HT1080 (cell line): ENCODE measurements around the gene RPS6KB2. TPM values are rescaled to one million over a fixed set of nuclear protein-coding genes. Genes with fewer than 3 reads are reported as not detected.

Source experiments
- DNase-seq: peaks from one replicate; pipeline ENCODE4 v3.0.0-alpha.2; 2015; ENCODE audit warnings: low read depth
- total RNA-seq: library from RNA; depleted of rRNA; stranded (reverse); fragments of >200 nt; shearing (Covaris generic); gene quantifications from 2 replicates; pipeline ENCODE4 v1.2.3, GENCODE V29; 2014

RPS6KB2 gene
- total RNA-seq, 1 experiment from 2014 or later = 52.7 TPM

- DNase-seq = no peak
Observed at GRCh38 chr11:67410369-67410831, 17.9 kb upstream of the RPS6KB2 start.

DNA sequence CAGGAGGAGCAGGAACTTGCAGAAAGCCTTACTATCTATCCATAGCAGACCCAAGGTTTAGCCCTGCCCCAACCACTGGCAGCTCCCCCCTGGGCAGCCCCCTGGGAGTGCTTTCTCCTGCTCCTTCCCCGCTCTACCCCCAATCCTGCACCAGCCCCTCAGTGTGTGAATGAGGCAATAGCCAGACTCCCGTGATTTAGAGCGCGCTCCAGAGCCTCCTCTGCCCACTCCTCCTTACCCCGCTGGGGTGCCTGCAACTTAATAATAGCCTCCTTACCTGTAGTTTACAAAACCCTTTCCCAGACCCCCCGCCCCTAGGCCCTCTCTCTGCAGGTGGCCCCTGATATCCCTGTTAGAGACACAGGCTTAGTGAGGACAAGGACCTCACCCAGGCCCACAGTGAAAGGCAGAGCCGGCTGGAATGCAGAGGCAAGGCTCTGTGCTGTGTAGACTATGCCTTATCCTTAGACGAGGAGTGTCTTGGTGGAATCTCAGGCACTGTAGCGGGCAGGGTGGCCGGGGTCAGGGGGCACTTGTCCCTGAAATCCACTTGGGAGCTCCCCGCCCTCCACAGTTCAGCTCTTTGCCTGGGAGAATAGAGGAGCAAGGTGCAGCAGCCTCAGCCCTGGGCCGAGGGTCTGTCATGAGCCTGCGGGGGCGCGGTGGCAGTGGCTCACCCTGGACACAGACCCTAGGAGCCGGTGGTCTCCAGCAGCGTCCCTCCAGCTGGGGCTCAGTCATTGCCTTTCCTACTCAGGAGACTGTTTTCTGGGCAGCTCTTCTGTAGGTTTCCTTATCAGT is 17.1 kb upstream of the RPS6KB2 start:
- DNase-seq = no peak

GRCh38 chr11:67411785-67412152 is 16.5 kb upstream of the RPS6KB2 start:
- DNase-seq = no peak

GRCh38 chr11:67412495-67413179 is 15.7 kb upstream of the RPS6KB2 start:
- no peak for DNase-seq

DNA sequence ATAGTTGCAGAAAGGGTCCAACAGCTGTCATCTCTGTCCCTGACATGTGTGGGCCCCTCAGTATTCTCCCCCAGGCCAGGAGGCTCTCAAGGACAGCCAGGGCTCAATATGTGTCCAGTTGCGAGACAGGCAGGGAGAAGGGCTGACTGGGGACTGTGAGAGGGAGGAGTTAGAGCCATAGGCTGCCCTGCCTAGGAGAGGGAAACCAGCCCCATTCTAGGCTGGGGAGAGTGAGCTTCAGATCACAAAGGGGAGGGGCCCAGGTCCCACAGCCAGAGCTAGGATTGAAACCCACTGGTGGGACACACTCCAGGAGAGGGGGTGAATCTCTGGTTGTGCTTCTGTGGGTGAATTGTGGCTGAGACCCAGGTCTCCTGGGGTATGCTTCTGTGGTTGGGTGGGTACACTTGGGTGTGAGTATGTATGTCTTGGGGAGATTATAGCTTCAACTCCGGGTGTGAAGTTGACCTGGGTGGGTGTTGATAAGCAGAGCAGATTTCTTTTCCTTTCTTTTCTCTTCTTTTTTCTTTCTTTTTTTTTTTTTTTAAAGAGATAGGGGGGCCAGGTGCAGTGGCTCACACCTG is 14.9 kb upstream of the RPS6KB2 start:
- DNase-seq = no peak

- no peak for DNase-seq
Observed at GRCh38 chr11:67415501-67416304, 12.6 kb upstream of the RPS6KB2 start, which contains the start of gene CARNS1. Gene CARNS1, plus strand, starts transcription at chr11:67415678. Its CDS starts 522 bp downstream, at chr11:67416200.

GRCh38 chr11:67416416-67417335 is 11.6 kb upstream of the RPS6KB2 start:
- DNase-seq = no peak

GRCh38 chr11:67417425-67417824 is 10.9 kb upstream of the RPS6KB2 start:
- no peak for DNase-seq

DNA sequence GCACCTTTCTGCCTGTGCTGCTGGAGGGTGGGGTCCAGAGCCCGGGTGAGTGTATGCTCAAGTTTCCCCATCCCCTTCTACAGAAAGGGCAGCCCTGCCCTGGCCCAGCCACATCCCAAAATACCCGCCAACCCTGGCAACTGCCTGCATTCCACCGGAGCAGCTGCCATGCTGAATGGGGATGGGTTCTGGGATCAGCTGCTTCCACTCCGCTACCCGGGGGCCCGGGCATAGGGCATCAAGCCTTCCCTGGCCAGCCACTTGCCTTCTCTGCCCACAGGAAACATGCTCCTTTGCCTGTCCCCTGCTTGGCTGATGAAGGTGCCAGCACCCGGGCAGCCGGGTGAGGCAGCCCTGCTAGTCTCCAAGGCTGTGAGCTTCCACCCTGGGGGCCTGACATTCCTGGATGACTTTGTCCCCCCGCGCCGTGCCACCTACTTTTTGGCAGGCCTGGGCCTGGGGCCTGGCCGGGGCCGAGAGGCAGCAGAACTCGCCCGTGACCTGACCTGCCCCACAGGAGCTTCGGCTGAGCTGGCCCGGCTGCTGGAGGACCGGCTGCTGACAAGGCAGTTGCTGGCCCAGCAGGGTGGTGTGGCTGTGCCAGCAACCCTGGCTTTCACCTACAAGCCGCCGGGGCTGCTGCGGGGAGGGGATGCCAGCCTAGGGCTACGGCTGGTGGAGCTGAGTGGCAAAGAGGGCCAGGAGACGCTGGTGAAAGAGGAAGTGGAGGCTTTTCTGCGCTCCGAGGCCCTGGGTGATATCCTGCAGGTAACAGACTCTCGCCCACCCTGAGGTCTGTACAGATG is 9.6 kb upstream of the RPS6KB2 start:
- DNase-seq = no peak

GRCh38 chr11:67419325-67420049 is 8.8 kb upstream of the RPS6KB2 start:
- DNase-seq = no peak

DNA sequence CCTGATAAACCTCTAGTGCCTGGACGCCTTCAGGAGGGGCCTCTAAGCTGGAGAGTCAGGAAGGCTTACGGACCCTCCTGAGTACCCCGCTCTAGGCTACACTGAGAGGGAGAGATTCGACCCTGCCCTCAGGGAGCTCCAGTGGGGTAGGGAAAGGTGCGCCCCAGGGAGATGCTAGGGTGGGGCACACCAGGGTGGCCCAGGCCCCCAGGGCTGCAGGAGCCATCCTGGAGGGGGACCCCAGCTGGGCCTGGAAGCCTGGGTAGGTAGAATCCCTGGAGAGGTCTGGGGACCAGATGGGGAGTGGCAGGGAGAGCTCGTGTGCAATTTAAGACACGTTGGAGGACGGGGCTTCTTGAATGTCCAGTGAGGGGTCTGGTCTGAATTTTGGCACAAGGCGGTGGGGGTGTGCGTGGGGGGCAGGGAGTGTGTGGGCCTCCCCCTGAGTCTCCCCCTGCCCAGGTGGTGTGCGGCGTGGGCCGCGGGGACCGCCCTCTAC is 8.1 kb upstream of the RPS6KB2 start:
- no peak for DNase-seq

- peak; percentile 76 for DNase-seq
Observed at GRCh38 chr11:67420646-67421429, 7.5 kb upstream of the RPS6KB2 start.

DNA sequence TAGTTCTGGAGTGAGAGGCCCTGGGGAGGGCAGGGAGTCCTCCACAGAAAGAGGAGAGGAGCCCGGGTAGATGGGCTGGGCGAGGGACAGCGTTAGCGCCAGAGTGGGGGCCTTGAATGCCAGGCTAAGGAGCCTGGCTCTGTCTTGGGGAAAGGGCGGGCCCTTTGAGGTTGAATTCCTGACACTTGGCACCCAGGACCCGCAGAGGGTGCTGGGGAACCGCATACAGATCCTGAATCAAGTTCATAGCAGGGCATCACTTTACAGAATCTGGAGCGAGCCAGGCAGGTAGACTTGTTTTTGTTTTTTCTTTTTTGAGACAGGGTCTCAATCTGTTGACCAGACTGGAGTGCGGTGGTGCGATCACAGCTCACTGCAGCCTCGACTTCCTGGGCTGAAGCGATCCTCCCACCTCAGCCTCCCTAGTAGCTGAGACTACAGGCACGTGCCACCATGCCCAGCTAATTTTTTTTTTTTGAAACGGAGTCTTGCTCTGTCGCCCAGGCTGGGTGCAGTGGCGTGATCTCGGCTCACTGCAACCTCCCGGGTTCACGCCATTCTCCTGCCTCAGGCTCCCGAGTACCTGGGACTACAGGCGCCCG is 6.8 kb upstream of the RPS6KB2 start:
- DNase-seq = no peak

GRCh38 chr11:67422891-67423290 is 5.4 kb upstream of the RPS6KB2 start:
- peak; percentile 39 for DNase-seq

DNA sequence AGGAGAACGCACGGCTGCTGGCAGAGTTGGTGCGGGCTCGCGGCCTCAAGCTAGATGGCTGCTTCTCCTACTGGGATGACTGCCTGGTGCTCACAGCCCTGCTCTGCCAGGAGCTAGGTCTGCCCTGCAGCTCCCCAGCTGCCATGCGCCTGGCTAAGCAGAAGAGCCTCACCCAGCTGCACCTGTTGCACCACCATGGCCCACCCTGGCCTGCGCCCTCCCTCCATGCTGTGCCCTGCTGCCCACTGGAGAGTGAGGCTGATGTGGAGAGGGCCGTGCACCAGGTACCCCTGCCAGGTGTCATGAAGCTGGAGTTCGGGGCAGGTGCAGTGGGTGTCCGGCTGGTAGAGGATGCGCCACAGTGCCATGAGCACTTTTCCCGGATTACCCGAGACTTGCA is 4.8 kb upstream of the RPS6KB2 start:
- no peak for DNase-seq

DNA sequence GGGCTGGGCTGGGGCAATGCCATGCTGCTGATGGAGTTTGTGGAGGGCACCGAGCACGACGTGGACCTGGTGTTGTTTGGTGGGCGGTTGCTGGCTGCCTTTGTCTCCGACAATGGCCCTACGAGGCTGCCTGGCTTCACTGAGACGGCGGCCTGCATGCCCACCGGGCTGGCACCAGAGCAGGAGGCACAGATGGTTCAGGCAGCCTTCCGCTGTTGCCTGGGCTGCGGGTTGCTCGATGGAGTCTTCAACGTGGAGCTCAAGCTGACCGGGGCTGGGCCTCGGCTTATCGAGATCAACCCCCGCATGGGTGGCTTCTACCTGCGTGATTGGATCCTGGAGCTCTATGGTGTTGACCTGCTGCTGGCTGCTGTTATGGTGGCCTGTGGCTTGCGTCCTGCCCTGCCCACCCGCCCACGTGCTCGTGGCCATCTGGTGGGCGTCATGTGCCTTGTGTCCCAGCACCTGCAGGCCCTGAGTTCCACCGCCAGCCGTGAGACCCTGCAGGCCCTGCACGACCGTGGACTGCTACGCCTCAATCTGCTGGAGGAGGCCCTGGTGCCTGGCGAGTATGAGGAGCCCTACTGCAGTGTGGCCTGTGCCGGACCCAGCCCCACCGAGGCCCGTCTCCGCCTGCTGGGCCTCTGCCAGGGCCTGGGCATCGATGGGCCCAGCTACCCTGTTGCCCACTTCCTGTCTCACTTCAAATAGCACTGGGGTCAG is 4.2 kb upstream of the RPS6KB2 start:
- no peak for DNase-seq
